Thyroid gland (tissue), 4 donors: ENCODE measurements around the gene SRSF6. TPM values are rescaled to one million over a fixed set of nuclear protein-coding genes. Genes with fewer than 3 reads are reported as not detected.
"Not testable (repeated sequence)": the region's sequence is repeated elsewhere in the genome, so short reads cannot be mapped to it uniquely, and the experiment has no call there.

Experiments used
- DNase-seq, 2 donors: peaks; one replicate each; pipeline ENCODE4 v3.0.0-alpha.2; 2019
- H3K27ac ChIP-seq, 3 donors: fragments of 200-600 bp; sonication (generic); 1 replicate in 2 of 3; 2 replicates in 1 of 3; pipeline ENCODE4 v1.5.1; 2016 to 2019; ENCODE audit warnings: mild to moderate bottlenecking in 1 of 3, moderate library complexity in 1 of 3
- H3K27me3 ChIP-seq: fragments of 200-600 bp; sonication (generic); one replicate; pipeline ENCODE4 v1.5.1; 2019
- H3K36me3 ChIP-seq, 2 donors: fragments of 200-600 bp; sonication (generic); one replicate each; pipeline ENCODE4 v1.5.1; 2016 to 2019
- H3K4me1 ChIP-seq, 2 donors: fragments of 200-600 bp; sonication (generic); one replicate each; pipeline ENCODE4 v1.5.1; 2017 to 2019
- H3K4me3 ChIP-seq, 3 donors: fragments of 200-600 bp; sonication (generic); replicated peaks in 1 of 3; 1 replicate in 2 of 3; 2 replicates in 1 of 3; pipeline ENCODE4 v1.5.1; 2016; ENCODE audit warnings: mild to moderate bottlenecking in 1 of 3
- H3K9me3 ChIP-seq: fragments of 200-600 bp; sonication (generic); one replicate; pipeline ENCODE4 v1.5.1; 2017
- POLR2A ChIP-seq, 2 donors: fragments of 450-650 bp; IDR thresholded peaks; one replicate each; pipeline ENCODE4 v1.6.1; 2017; ENCODE audit warnings: antibody characterized with exemption in 2 of 2, mild to moderate bottlenecking in 2 of 2, moderate library complexity in 1 of 2
- WGBS, 2 donors: methylation state at CpG; one replicate each; pipeline ENCODE4 v1.1.5; 2017; 5-methylcytosine and 5-hydroxymethylcytosine counted together
- intact Hi-C: fragments of 100-400 bp; cut with DNase I; formaldehyde crosslinking; loops from one replicate; pipeline ENCODE4 v1.15.1; 2023
- total RNA-seq, 4 donors: library from RNA; depleted of rRNA; stranded (reverse); fragments of >200 nt; gene quantifications; one replicate each; pipeline ENCODE4 v1.2.3, GENCODE V29; 2016
- TF ChIP-seq, protein P1 (sequence below), 6 experiments: fragments of 200-600 bp in 3 of 6; fragments of 450-650 bp in 3 of 6; sonication (generic) in 3 of 6; IDR thresholded peaks; one replicate each; pipeline ENCODE4 v1.5.1; 2016 to 2019; ENCODE audit warnings: antibody characterized with exemption in 6 of 6, mild to moderate bottlenecking in 2 of 6, inconsistent platforms in 1 of 6, moderate library complexity in 1 of 6

The SRSF6 gene
- total RNA-seq, 4 donors from 2014 or later = 92.3 to 110 (median 97.2) TPM

DNA sequence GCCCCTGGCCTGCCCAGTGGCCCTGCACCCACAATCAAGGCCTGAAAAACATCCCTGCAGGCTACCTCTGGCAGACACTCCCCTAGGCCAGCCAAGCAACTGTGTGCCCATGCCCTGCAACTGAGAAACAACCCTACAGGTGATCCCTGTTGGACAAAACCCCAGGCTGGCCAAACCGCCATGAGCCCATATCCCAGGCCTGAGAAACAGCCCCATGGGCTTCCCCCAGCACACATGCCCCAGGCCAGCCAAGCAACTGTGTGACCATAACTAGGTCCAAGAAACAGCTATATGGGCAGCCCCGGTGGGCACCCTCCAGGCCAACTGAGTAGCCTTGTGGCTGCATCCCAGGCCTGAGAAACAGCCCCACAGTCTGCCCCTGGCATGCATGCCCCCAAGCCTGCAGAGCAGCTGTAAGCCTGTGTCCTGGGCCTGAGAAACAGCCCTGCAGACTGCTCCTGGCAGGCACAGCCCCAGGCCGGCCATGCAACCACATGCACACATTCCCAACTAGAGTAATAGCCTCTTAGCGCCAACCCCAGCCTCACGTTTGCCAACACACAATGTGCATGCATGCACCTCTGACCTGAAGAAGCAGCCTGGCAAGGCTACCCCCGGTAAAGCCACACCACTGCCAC, 41.0 kb upstream of the SRSF6 start:
- Histone ChIP-seq H3K9me3 (no peaks in the 10 kb centered on the region), H3K27ac (no peak overlapping the region), H3K36me3 (no peaks in the 10 kb centered on the region), H3K27me3 (no peaks in the 10 kb centered on the region), H3K4me1 (no peaks in the 10 kb centered on the region), H3K4me3 (no peak overlapping the region)
- no peak for DNase-seq
- 95 to 98% methylated on average over 4 to 5 of the region's 6 CpGs for WGBS, 2 donors
- no peak for TF ChIP-seq POLR2A (IDR thresholded peaks at IDR 0.05)
- TF ChIP-seq, protein P1, sequence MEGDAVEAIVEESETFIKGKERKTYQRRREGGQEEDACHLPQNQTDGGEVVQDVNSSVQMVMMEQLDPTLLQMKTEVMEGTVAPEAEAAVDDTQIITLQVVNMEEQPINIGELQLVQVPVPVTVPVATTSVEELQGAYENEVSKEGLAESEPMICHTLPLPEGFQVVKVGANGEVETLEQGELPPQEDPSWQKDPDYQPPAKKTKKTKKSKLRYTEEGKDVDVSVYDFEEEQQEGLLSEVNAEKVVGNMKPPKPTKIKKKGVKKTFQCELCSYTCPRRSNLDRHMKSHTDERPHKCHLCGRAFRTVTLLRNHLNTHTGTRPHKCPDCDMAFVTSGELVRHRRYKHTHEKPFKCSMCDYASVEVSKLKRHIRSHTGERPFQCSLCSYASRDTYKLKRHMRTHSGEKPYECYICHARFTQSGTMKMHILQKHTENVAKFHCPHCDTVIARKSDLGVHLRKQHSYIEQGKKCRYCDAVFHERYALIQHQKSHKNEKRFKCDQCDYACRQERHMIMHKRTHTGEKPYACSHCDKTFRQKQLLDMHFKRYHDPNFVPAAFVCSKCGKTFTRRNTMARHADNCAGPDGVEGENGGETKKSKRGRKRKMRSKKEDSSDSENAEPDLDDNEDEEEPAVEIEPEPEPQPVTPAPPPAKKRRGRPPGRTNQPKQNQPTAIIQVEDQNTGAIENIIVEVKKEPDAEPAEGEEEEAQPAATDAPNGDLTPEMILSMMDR (IDR thresholded peaks at IDR 0.05) = no peak
- intact Hi-C loops = no loop called here

GRCh38 chr20:43420192-43420591, 37.5 kb upstream of the SRSF6 start:
- DNase-seq = no peak
- Histone ChIP-seq H3K9me3 (no peaks in the 10 kb centered on the region), H3K27me3 (no peaks in the 10 kb centered on the region), H3K4me3 (no peak overlapping the region), H3K4me1 (no peaks in the 10 kb centered on the region), H3K36me3 (no peaks in the 10 kb centered on the region), H3K27ac (no peak overlapping the region)
- TF ChIP-seq, protein P1 (IDR thresholded peaks at IDR 0.05) = no peak
- no peak for TF ChIP-seq POLR2A (IDR thresholded peaks at IDR 0.05)
- intact Hi-C loops = no loop called here

GRCh38 chr20:43420913-43421312, 36.8 kb upstream of the SRSF6 start:
- H3K9me3 ChIP-seq, H3K27ac ChIP-seq, H3K36me3 ChIP-seq, H3K27me3 ChIP-seq, H3K4me3 ChIP-seq, H3K4me1 ChIP-seq, intact Hi-C loops, DNase-seq: not testable (repeated sequence)
- 82 to 83% methylated on average over 7 of the region's 7 CpGs for WGBS, 2 donors

GRCh38 chr20:43426172-43426571, 31.5 kb upstream of the SRSF6 start:
- no peak overlapping the region for H3K27ac ChIP-seq
- H3K9me3 ChIP-seq = no peaks in the 10 kb centered on the region
- no peaks in the 10 kb centered on the region for H3K36me3 ChIP-seq
- DNase-seq = no peak
- 79 to 85% methylated on average over 5 of the region's 5 CpGs for WGBS, 2 donors
- intact Hi-C loops = no loop called here
- no peaks in the 10 kb centered on the region for H3K27me3 ChIP-seq
- TF ChIP-seq, protein P1 (IDR thresholded peaks at IDR 0.05) = no peak
- no peak for TF ChIP-seq POLR2A (IDR thresholded peaks at IDR 0.05)
- H3K4me3 ChIP-seq = no peak overlapping the region
- no peaks in the 10 kb centered on the region for H3K4me1 ChIP-seq

GRCh38 chr20:43430265-43431133, 27.2 kb upstream of the SRSF6 start:
- intact Hi-C loops = no loop called here
- Histone ChIP-seq H3K4me1 (no peaks in the 10 kb centered on the region), H3K4me3 (no peak overlapping the region), H3K9me3 (no peaks in the 10 kb centered on the region), H3K36me3 (no peaks in the 10 kb centered on the region), H3K27ac (no peak overlapping the region), H3K27me3 (no peaks in the 10 kb centered on the region)
- DNase-seq = no peak
- 46 to 54% methylated on average over 10 of the region's 10 CpGs for WGBS, 2 donors
- no peak for TF ChIP-seq POLR2A (IDR thresholded peaks at IDR 0.05)
- TF ChIP-seq, protein P1 (IDR thresholded peaks at IDR 0.05) = no peak
